IgD-negative memory B cell (primary cell): Measurements from ENCODE around the gene PREB. TPM values are rescaled to one million over a fixed set of nuclear protein-coding genes. Genes with fewer than 3 reads are reported as not detected.
A peak's percentile ranks its signal among the peaks of the same experiment; 100 is the strongest.

Source experiments
- H3K27ac Mint-ChIP-seq, 3 donors: one replicate each; pipeline ENCODE4 v1.8.0; 2020 to 2022; ENCODE audit warnings: mild to moderate bottlenecking in 3 of 3, mixed read lengths in 3 of 3, moderate library complexity in 1 of 3
- H3K27me3 Mint-ChIP-seq: one replicate; pipeline ENCODE4 v1.8.0; 2021; ENCODE audit warnings: mixed read lengths
- H3K36me3 Mint-ChIP-seq: one replicate; pipeline ENCODE4 v1.8.0; 2020; ENCODE audit warnings: mild to moderate bottlenecking, mixed read lengths
- H3K4me1 Mint-ChIP-seq, 3 donors: one replicate each; pipeline ENCODE4 v1.8.0; 2020 to 2022; ENCODE audit warnings: mixed read lengths in 3 of 3, mild to moderate bottlenecking in 1 of 3
- H3K4me3 Mint-ChIP-seq, 4 donors: one replicate each; pipeline ENCODE4 v1.8.0; 2020 to 2022; ENCODE audit warnings: mild to moderate bottlenecking in 4 of 4, mixed read lengths in 4 of 4, moderate library complexity in 3 of 4
- H3K9me3 Mint-ChIP-seq, 3 donors: one replicate each; pipeline ENCODE4 v1.8.0; 2020 to 2021; ENCODE audit warnings: mixed read lengths in 3 of 3, mild to moderate bottlenecking in 1 of 3
- polyA plus RNA-seq: library from polyadenylated mRNA; unstranded; fragments of 300-500 nt; fragmentation: Illumina TruSeq; gene quantifications from one replicate; pipeline ENCODE4 v1.2.3, GENCODE V29; 2021

PREB gene
- polyA plus RNA-seq, 1 donor from 2014 or later = 62.2 TPM

GRCh38 chr2:27087823-27088410, 46.5 kb downstream of the PREB start:
- H3K27ac Mint-ChIP-seq = peak overlapping the region in 2 of 3 donors; percentile 46 to 54

GRCh38 chr2:27086724-27087593, 47.5 kb downstream of the PREB start, which contains the start of gene KHK:
KHK (plus strand) TSS chr2:27086772; CDS start chr2:27087260, 488 bp downstream.
- no peaks in the 10 kb centered on the region for H3K9me3 Mint-ChIP-seq
- no peaks in the 10 kb centered on the region for H3K27me3 Mint-ChIP-seq
- H3K27ac Mint-ChIP-seq = peak within 1 kb of the TSS in 2 of 3 donors; percentile 82 to 88
- H3K4me3 Mint-ChIP-seq = peak within 1 kb of the TSS; percentile 85 to 94 (median 88)
- peaks cover 4 to 8% (median 8%) of the 10 kb centered on the region in 3 donors for H3K4me1 Mint-ChIP-seq
- no peaks in the 10 kb centered on the region for H3K36me3 Mint-ChIP-seq

More at GRCh38 chr2:27087823-27088410, 46.5 kb downstream of the PREB start:
- H3K9me3 Mint-ChIP-seq = no peaks in the 10 kb centered on the region
- H3K36me3 Mint-ChIP-seq = no peaks in the 10 kb centered on the region
- no peaks in the 10 kb centered on the region for H3K27me3 Mint-ChIP-seq
- H3K4me3 Mint-ChIP-seq = peak overlapping the region; percentile 59 to 89 (median 72)
- H3K4me1 Mint-ChIP-seq = peaks cover 4 to 8% (median 8%) of the 10 kb centered on the region in 3 donors

GRCh38 chr2:27086090-27086723, 48.2 kb downstream of the PREB start:
- Mint-ChIP-seq H3K4me1 (peaks cover 7 to 13% (median 13%) of the 10 kb centered on the region in 3 donors), H3K27me3 (no peaks in the 10 kb centered on the region), H3K27ac (peak overlapping the region in 2 of 3 donors; percentile 82 to 88), H3K4me3 (peak overlapping the region; percentile 85 to 94 (median 88)), H3K36me3 (no peaks in the 10 kb centered on the region), H3K9me3 (no peaks in the 10 kb centered on the region)

GRCh38 chr2:27085673-27086089, 48.8 kb downstream of the PREB start:
- no peaks in the 10 kb centered on the region for H3K9me3 Mint-ChIP-seq
- H3K4me3 Mint-ChIP-seq = peak overlapping the region; percentile 83 to 94 (median 87)
- no peaks in the 10 kb centered on the region for H3K27me3 Mint-ChIP-seq
- peak overlapping the region in 1 of 3 donors; percentile 82 for H3K27ac Mint-ChIP-seq
- H3K4me1 Mint-ChIP-seq = peaks cover 10 to 18% (median 17%) of the 10 kb centered on the region in 3 donors
- no peaks in the 10 kb centered on the region for H3K36me3 Mint-ChIP-seq

- Mint-ChIP-seq H3K27ac (peak overlapping the region in 1 of 3 donors; percentile 82), H3K4me3 (peak overlapping the region; percentile 83 to 94 (median 87)), H3K36me3 (no peaks in the 10 kb centered on the region)
These were observed 49.3 kb downstream of the PREB start for GRCh38 chr2:27085062-27085672.

GRCh38 chr2:27084297-27085061, 50.0 kb downstream of the PREB start:
- peak overlapping the region in 1 of 3 donors; percentile 82 for H3K27ac Mint-ChIP-seq
- H3K9me3 Mint-ChIP-seq = no peaks in the 10 kb centered on the region
- H3K4me3 Mint-ChIP-seq = peak overlapping the region in 3 of 4 donors; percentile 58 to 89 (median 68)
- no peaks in the 10 kb centered on the region for H3K36me3 Mint-ChIP-seq
- no peaks in the 10 kb centered on the region for H3K27me3 Mint-ChIP-seq
- peaks cover 10 to 18% (median 17%) of the 10 kb centered on the region in 3 donors for H3K4me1 Mint-ChIP-seq

More at GRCh38 chr2:27085062-27085672, 49.3 kb downstream of the PREB start:
- Mint-ChIP-seq H3K27me3 (no peaks in the 10 kb centered on the region), H3K4me1 (peaks cover 10 to 18% (median 17%) of the 10 kb centered on the region in 3 donors), H3K9me3 (no peaks in the 10 kb centered on the region)

GRCh38 chr2:27083410-27084296, 50.8 kb downstream of the PREB start:
- no peaks in the 10 kb centered on the region for H3K27me3 Mint-ChIP-seq
- H3K4me3 Mint-ChIP-seq = peak overlapping the region in 2 of 4 donors; percentile 70 to 89
- peaks cover 10 to 18% (median 17%) of the 10 kb centered on the region in 3 donors for H3K4me1 Mint-ChIP-seq
- H3K27ac Mint-ChIP-seq = peak overlapping the region in 1 of 3 donors; percentile 39
- H3K9me3 Mint-ChIP-seq = no peaks in the 10 kb centered on the region
- H3K36me3 Mint-ChIP-seq = no peaks in the 10 kb centered on the region

GRCh38 chr2:27082773-27083409, 51.5 kb downstream of the PREB start:
- peak overlapping the region in 1 of 3 donors; percentile 39 for H3K27ac Mint-ChIP-seq
- no peaks in the 10 kb centered on the region for H3K9me3 Mint-ChIP-seq
- H3K4me3 Mint-ChIP-seq = no peak overlapping the region
- peaks cover 10 to 18% (median 17%) of the 10 kb centered on the region in 3 donors for H3K4me1 Mint-ChIP-seq
- no peaks in the 10 kb centered on the region for H3K27me3 Mint-ChIP-seq
- no peaks in the 10 kb centered on the region for H3K36me3 Mint-ChIP-seq

GRCh38 chr2:27081984-27082772, 52.3 kb downstream of the PREB start:
- Mint-ChIP-seq H3K27me3 (no peaks in the 10 kb centered on the region), H3K9me3 (no peaks in the 10 kb centered on the region), H3K4me3 (peak overlapping the region in 2 of 4 donors; percentile 67 to 73), H3K36me3 (no peaks in the 10 kb centered on the region), H3K4me1 (peaks cover 6 to 16% (median 16%) of the 10 kb centered on the region in 3 donors), H3K27ac (peak overlapping the region in 2 of 3 donors; percentile 65 to 81)
